Stimulated activated CD8-positive, alpha-beta memory T cell treated with anti-CD3 and anti-CD28 coated beads, Interleukin-4, amount 100 ng/mL, for 1 hour (primary cell): ENCODE results near the gene JMJD1C.
"Not testable (repeated sequence)": the region's sequence is repeated elsewhere in the genome, so short reads cannot be mapped to it uniquely, and the experiment has no call there.

Experiments
- DNase-seq, 2 donors: peaks; one replicate each; pipeline ENCODE4 v3.0.0-alpha.2; 2020; ENCODE audit warnings: low read depth in 2 of 2, low spot score in 1 of 2

Gene JMJD1C

GRCh38 chr10:63264617-63265221 lies 201.1 kb downstream of the JMJD1C start:
- DNase-seq, result no peak

GRCh38 chr10:63262430-63263073 lies 203.2 kb downstream of the JMJD1C start:
- DNase-seq, result no peak

DNA sequence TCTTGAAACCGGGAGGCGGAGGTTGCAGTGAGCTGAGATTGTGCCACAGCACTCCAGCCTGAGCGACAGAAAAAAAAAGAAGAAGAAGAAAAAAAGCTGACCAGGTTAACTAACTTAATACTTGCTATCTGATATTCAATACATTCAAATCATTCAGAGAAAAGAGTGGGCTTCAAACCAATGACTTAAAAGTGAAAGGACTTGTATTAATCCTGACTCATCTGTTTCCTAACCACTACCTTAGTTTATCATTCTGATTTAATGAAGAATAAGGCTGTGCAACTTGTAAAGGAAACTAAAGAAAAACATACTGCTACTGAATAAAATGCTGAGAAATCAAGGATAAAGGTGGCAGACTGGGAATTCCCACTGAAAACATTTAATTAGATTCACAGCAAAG lies 204.3 kb downstream of the JMJD1C start:
- no peak for DNase-seq

DNA sequence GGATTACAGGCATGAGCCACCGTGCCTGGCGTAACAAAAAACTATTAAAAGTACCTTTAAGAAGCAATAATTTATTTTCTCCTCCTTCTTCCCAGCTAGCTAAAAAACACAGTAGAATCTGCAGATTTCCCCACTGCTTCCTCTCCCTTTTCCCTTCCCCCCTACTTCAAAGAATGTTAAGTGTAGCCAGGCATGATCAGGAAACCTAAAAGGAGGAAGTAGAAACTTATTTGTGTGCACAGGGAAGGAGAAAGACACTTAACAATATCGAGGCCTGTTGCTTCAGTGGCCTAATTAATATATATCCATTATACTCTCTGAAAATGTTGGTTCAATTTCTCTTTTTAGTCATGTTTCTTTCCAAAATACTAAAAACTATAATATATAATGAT lies 204.9 kb downstream of the JMJD1C start:
- no peak for DNase-seq

DNA sequence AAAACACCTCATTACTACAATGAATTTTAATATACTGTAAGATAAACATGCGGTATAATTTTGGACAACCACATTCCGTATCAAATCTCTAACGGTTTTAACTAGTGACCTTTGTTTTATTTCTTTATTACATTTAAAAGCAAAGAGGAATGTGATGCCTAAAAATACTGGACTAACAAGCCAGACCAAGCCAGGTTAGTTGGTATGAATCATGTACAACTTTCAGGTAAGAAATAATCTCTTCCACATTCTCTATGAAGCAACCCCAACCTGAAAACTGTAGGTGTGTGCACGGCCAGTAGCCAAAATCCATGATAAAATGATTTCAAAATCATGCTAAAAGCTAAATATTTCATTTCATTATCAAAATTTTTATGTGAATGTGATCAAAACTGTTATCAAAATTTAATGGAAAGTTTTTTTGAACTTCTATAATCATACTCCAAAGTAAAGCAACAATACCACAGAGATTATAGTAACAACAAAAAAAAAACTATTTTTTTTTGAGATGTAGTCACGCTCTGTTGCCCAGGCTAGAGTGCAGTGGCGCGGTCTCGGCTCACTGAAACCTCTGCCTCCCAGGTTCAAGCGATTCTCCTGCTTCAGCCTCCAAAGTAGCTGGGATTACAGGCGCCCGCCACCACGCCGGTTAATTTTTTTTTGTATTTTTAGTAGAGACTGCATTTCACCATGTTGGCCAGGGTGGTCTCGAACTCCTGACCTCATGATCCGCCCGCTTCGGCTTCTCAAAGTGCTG lies 205.5 kb downstream of the JMJD1C start:
- no peak for DNase-seq

DNA sequence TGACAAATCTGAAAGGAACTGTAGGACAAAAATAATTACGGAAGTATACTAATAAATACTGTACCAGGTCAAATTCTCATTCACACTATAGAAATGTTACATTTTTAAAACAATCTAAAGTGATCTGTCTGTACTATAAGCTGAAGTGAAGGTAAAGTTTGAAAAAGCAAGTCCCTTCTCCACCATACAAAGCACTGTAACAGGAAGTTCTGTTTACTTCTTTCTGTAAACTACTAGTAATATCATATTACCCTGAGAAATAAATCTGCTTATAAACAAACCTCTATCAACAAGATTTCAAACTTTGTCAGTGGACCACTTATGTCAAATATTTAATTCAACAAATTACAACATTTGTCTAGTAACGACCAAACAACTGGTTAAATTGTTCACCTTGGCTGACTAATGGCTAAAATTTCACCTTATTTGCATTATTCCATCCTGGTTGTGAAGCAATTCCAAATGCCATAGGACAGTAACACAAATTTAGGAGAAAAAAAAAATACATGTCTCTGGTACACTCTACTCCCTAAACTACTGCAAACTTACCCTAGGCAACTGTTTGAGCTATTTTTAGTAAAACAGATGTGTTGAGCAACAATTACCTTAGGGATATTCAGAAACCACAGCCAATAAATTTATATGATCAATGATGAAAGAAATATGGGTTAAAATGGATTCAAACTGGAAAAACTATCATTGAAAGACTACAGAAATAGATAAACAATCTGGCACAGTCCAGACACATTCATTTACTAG lies 206.7 kb downstream of the JMJD1C start:
- DNase-seq, result no peak

DNA sequence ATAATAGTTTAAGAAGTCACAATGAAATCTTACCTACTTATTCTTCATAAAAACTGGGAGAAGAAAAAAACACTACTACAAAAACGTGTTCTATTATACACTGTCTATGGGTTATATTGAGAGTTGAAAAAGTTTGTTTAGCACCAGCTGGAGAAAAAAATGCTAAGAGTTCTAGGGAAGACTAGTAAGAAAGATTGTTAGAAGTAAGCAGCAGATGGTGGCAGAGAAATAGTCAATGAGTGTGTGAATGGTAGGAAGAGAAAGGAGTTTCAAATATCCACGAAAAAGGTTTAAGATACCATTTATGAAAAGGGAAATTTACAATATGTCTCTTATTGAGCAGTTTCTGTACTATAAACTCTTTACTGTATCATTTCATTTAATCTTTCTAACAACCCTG lies 208.0 kb downstream of the JMJD1C start:
- no peak for DNase-seq

DNA sequence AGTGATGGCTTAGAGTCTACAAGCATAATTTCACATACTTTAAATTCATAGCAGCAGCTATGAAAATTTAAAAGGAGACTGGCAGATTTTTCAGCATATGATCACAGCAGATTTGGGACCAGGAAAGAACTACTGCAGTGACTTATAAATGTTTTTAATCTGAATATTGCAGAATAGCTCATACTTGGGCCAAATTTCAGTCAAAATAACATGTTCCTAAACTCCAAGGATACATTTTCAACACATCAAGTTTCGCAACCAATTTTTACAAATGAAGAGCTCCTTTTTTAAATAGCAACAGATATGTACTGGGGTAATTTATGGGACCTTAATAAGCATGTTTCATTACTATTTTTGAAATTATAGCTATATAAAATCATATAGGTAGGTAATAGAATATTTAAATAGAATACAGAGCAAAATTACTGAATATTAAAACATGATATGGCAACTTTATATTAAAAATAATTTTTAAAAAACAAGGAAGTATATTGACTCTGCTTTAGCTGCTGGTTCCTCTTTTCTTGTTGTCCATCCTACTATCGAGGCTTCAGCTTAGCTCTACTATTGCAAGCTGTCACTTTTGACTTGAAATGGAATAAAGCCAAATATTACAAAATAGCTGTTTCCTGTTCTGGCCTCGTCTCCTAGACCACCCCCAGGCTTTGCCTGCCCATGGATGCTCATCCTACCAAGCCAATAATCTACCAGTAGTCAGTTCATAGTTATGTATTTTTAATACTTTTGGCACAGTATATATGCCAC lies 209.6 kb downstream of the JMJD1C start:
- DNase-seq, result no peak

DNA sequence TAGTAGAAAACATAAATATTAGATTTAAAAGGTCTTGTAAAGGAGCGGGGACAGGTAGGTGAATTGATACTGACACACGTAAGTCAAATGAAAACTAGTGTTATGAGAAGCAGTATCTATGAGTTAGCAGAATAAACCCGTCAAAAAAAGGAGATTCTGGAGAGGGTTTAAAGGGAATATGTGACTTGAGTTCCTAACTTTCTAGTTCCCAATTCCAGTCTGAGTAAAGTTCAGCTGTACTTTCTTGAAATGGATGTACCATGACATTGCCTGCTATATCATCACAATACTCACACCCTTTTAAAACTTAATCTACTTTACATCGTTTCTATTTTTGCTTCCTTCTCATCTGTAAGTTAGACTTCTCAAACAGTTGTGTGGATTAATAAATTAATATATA lies 210.5 kb downstream of the JMJD1C start:
- DNase-seq, result no peak

DNA sequence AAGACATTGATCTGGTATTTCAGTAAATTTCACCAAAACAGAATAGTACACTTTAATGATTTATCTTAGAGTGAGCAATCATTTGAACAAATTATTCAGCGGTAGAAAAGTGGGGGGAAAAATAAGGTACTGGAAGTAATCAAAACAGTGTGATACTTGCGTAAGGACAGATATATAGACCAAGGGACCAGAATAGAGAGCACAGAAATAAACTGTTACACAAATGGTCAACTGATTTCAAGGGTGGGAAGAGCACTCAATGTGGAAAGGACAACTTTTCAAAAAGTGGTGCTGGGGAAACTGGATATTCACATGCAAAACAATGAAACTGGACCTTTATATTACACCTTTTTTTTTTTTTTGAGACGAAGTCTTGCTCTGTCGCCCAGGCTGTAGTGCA lies 212.7 kb downstream of the JMJD1C start:
- DNase-seq, result no peak

GRCh38 chr10:63252095-63252762 lies 213.5 kb downstream of the JMJD1C start:
- no peak for DNase-seq

- no peak for DNase-seq
These were observed 215.7 kb downstream of the JMJD1C start for GRCh38 chr10:63250032-63250431.

DNA sequence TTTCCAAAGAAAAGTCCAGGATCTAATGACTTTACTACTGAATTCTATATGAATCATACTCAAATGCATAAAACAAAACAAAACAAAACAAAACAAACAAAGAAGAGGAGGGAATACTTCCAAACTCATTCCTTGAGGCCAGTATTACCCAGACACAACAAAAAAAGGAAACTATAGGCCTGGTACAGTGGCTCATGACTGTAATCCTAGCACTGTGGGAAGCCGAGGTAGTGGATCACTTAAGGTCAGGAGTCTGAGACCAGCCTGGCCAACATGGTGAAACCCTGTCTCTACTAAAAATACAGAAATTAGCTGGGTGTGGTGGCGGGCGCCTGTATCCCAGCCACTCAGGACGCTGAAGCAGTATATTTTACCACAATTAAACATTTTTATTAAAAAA lies 218.0 kb downstream of the JMJD1C start:
- no peak for DNase-seq

DNA sequence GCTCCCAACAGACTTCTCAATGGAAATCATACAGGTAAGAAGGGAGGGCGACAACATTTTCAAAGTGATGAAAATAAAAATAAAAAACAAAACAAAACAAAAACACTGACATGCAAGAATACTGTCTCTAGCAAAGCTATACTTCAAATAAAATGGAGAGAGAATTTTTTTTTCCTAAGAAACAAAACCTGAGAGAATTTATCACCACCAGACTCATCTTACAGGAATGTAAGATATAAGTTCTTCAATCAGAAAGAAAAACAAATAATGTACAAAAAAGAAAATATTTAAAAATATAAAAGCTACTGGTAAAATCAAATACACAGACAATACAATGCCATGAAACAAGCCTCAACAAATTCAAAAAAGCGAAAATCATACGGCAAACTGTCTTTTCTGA lies 219.4 kb downstream of the JMJD1C start:
- no peak for DNase-seq

- DNase-seq, result no peak
These were observed 223.9 kb downstream of the JMJD1C start for GRCh38 chr10:63241841-63242281.

DNA sequence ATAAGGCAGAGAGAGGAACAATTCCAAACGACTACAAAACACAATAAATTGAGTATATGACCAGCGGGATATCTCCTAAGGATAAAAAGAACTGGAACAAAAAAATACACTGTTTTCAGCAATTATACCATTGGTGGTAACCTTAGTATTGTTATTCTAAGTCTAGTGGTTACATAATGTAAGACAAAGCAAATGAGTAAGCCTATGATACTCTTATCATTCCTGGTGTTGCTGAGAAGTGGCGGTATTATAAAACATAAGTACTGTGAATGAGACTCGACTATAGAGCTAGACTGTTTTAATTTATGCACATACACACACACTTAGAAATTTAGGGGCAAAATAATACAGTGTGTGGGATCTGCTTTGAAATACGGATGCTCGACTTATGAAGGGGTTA lies 225.0 kb downstream of the JMJD1C start:
- DNase-seq, result no peak

- DNase-seq, result no peak
These were observed 227.3 kb downstream of the JMJD1C start for GRCh38 chr10:63238501-63238900.

DNA sequence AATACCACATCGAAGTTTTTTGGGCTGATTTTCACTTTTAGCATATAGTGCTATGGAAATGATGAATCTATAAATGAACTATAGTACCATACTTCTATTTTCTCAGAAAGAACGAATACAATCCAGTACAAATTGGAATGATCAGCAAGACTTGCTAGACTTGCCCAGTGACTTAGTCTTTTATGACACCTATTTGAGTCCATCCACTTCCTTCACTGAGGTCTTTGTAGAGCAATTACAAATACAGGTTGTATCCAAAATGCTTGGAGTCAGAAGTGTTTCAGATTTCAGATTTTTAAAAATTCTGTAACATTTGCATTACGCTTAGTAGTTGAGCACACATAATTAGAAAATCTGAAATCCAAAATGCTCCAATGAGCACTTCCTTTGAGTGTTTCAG lies 228.4 kb downstream of the JMJD1C start:
- DNase-seq, result no peak

DNA sequence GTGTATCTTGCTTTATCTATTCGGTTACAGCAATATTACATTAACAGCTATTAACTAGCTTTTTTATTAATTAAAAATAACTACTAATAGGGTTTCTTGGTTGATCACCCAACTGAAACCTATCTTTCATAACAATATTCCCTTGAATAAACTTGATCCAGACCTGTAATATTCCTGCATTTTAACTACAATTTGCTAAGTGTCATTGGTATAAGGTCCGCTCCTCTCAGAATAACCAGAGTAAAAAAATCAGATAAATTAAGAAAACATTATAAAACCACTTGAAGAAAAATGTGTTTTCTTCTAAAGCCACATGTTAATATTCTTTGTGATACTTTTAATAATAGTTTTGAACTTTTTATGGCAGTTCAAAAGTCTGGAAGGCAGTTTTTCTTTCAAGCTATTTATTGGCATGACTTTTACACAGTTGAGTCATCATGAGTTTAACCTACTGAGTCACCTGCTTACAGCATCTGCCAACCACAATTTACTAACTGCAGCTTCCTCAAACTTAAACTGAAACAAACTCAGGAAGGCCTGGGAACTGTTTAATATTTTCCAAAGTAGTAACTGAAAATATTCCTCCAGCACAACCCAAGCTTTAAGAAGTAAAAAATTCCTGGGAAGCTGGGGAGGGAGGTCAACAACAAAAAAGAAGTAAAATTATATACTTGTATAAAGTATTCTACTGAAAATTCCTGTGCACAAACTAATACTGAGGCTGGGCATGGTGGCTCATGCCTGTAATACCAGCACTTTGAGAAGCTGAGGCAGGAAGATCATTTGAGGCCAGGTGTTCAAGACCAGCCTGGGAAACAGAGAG lies 229.5 kb downstream of the JMJD1C start:
- no peak for DNase-seq

DNA sequence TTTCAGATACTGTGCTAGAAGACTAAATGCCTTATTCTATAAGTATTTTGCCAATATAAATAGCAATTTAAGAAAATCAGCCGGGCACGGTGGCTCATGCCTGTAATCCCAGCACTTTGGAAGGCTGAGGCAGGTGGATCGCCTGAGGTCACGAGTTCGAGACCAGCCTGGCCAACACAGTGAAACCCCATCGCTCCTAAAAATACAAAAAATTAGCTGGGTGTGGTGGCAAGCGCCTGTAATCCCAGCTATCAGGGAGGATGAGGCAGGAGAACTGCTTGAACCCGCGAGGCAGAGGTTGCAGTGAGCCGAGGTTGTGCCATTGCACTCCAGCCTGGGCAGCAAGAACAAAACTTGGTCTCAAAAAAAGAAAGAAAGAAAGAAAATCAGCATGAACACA lies 230.6 kb downstream of the JMJD1C start:
- DNase-seq, result not testable (repeated sequence)
